Middle frontal gyrus (tissue), 1 donor: ENCODE results near the gene LAMA2.
"Not testable (repeated sequence)": the region's sequence is repeated elsewhere in the genome, so short reads cannot be mapped to it uniquely, and the experiment has no call there.

Experiments used
- DNase-seq: peaks from one replicate; pipeline ENCODE4 v3.0.0-alpha.2; 2015; ENCODE audit warnings: low spot score; ENCODE audit errors: extremely low spot score

LAMA2 gene

GRCh38 chr6:129007701-129008373 is 124.9 kb downstream of the LAMA2 start:
- DNase-seq = no peak

GRCh38 chr6:129008591-129008990 is 125.7 kb downstream of the LAMA2 start:
- DNase-seq = no peak

GRCh38 chr6:129009851-129010250 is 126.9 kb downstream of the LAMA2 start:
- DNase-seq = no peak

DNA sequence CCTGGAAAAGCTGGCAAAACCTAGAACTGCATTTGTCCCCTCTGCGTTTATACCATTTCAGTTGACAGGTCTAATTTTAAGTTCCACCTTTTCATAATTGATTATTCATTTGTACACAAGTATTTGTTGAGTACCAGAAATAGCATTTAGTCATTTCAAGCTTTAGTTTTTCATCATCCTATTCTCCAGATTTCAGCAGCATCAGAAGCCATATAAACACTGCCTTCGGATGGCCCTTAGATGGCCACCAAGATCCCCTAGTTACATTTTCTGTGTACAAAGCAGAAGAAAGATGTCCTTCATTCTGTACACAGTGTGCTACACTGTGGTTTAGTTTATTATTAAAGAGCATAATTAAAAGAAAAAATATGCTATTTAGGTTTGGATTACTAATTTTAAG is 131.4 kb downstream of the LAMA2 start:
- no peak for DNase-seq

DNA sequence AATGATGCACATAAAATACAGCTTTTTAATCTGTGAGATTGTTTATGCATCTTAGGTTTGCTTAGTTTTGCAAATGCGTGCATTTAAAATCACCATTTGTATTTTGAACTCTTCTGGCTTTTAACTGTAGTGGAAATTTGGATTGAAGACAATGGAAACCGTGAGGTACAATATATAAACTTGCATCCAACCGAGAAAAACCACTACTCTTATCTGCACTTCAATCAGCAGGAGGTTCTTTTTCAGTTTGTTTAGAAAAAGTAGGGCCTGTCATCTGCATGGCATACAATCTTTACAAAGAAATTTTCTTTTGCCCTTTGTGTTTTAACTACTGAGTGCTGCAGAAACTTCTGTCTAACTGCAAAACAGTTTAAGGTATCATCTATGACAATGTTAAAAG is 132.8 kb downstream of the LAMA2 start:
- no peak for DNase-seq

DNA sequence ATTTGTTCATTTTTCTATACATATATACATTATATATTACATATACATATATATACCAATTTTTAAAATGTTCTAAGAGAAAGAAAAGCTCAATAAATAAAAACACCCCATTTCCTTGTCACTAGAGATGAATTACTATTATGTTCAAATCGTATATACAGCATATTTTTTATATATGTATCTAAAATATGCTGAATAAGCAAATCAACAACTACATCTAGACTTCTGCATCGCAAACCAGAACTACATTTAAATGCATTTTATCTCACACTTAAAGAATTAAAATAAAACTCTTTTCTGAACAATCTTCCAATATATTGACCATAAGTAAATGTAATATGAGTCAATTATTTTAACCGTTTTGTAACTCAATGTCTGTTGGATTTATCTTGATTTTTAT is 133.9 kb downstream of the LAMA2 start:
- no peak for DNase-seq

DNA sequence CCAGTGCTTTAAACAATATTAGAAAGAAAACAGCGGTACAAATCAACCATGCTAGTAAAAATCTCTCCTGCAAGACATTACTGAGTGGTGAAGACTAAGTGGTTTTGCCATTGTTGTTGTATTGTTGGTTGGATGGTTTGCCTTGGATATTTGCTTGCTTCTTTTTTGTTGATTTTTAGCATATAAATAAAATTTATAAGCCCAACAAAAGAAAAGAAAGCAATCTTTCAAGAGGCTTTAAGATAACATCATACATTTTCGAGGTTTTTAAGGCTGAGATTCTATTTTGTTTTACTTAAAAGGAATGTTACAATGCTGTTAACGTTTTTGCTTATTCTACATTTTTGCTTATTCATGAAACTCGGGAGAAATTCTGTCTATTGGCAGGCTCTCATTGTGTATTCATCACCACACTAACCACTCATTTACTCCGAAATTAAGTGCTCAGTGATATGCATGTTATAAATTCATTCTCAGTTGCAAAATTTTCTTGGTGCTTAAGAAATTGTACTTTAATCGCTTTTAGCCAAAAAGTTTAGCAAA is 139.1 kb downstream of the LAMA2 start:
- DNase-seq = no peak

GRCh38 chr6:129026601-129027000 is 143.7 kb downstream of the LAMA2 start:
- no peak for DNase-seq

- no peak for DNase-seq
Measured at GRCh38 chr6:129029778-129030177, 146.8 kb downstream of the LAMA2 start.

GRCh38 chr6:129030215-129030614 is 147.3 kb downstream of the LAMA2 start:
- DNase-seq = no peak

DNA sequence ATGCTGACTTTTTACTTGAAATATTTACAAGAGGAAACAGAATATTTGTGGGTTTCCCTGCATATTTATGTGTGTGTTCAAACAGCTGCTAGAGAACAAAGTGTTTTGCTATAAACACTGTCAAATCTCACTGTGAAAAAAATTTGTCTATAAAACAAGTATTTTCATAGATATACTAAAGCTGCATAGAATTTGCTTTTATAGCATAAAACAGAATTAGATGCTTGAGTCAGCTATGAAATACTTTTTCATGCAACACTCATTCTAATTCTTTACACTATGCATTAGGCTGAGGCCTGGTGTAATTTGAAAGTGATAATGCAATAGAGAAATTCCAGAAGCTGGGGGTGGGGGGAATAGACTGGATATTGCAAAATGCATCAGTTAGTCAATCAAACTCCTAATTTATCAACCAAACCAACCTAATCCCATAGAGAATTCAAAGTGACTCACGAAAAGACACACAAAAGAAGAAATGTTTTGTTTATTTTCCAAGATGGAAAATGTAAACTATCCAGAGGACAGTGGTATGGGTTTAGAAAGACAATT is 148.2 kb downstream of the LAMA2 start:
- no peak for DNase-seq

DNA sequence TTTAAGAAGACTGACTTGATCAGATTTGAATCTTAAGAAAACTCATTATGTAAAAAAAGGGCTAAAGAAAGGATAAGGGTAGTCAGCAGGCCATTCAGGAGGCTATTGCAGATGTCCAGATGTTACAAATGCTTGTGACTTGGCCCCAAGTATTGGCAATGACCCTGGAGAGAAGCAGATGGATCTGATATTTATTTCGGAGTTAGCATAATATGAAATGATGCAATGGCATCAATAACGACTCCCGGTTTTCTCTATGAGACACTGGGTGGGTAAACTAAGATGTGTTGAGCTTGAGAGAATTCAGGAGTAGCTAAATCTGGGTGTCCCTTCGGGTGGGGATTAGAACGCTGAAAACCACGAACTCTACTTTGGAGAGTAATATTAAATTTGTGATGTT is 149.7 kb downstream of the LAMA2 start:
- DNase-seq = no peak

- DNase-seq = no peak
Measured at GRCh38 chr6:129033180-129033579, 150.2 kb downstream of the LAMA2 start.

- no peak for DNase-seq
Measured at GRCh38 chr6:129033581-129033980, 150.6 kb downstream of the LAMA2 start.

DNA sequence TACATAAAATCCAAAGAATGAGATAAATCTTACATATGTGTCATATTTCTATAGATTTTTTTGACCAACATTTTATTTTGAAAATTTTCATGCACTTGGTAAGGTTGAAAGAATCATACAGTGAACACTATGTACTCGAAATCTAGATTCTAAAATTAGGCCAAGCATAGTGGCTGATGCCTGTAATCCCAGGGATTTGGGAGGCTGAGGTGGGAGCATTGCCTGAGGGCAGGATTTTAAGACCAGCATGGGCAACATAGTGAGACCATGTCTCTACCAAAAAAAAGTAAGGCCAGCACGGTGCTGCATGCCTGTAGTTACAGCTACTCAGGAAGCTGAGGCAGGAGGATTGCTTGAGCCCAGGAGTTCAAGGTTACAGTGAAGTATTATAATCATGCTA is 158.6 kb downstream of the LAMA2 start:
- DNase-seq = no peak

DNA sequence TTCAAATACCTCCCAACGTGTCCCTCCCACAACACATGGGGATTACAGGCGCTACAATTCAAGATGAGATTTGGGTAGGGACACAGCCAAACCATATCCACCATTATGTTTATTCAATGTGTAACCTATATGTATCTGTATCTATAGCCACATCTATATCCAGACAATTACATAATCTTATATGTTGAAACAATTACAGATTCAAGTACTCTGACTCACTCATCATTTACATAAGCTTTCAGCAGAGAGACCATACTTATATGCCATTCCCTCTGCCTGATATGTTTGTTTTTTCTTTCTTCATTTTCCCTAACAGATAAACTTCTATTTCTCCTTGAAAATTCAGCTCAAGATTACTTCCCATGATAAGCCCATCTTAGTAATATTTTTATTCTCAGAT is 163.6 kb downstream of the LAMA2 start:
- DNase-seq = no peak

DNA sequence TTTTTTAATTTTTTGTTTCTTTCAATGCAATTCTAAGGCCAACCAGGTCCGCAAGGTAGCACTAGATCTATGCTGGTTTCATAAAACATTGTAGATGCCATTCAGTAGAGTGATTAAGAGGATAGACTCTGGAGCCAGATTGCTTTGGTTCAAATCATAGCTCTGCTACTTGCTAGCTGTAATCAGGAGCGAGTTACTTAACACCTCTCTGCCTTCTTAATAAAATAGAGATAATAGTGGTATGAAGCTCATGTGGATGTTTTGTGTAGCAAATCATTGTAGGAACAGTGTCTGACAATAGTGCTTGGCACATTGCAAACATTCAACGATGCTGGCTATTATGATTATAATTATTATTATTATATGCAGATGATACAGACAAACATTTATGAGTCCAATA is 164.9 kb downstream of the LAMA2 start:
- DNase-seq = no peak

DNA sequence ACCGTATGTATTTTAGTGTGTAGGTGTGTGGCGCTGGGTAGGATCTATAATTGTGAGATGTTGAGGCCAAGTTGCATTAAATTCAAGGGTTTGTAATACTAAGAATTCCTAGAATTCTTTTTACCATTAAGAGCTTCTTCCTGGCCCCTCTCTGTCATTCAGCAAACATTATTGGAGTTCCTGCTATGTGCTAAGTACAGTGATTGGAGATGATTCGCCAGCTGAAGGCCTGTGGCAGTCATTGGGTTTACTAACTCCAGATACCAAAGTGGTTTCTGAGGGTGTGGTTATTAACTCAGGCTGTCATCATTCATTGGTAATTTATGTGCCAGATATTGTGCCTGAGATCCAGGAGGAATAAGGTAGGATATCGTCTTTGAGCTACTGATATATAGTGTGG is 167.1 kb downstream of the LAMA2 start:
- DNase-seq = no peak

DNA sequence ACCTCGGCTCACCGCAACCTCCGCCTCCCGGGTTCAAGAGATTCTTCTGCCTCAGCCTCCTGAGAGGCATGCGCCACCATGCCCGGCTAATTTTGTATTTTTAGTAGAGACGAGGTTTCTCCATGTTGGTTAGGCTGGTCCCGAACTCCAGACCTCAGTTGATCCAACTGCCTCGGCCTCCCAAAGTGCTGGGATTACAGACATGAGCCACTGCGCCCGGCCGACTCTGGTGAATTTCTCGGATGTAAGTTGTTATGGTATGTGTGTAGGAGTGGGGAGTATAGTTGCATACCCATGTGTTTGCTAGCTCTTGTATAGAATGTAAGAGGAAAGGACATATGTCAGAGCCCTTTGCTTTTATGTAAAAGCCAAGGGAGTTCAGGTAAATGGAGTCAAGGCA is 170.2 kb downstream of the LAMA2 start:
- not testable (repeated sequence) for DNase-seq

GRCh38 chr6:129055796-129056195 is 172.9 kb downstream of the LAMA2 start:
- DNase-seq = no peak

GRCh38 chr6:129059650-129060049 is 176.7 kb downstream of the LAMA2 start:
- DNase-seq = no peak

GRCh38 chr6:129069006-129069405 is 186.1 kb downstream of the LAMA2 start:
- DNase-seq = no peak

- no peak for DNase-seq
Measured at GRCh38 chr6:129073051-129073450, 190.1 kb downstream of the LAMA2 start.
